GM19468 (cell line): ENCODE data around the gene OR2H2.

Experiments
- ATAC-seq: cut with Tn5 transposase; IDR thresholded peaks from one replicate; pipeline ENCODE4 v1.9.1; 2021; ENCODE audit warnings: mild to moderate bottlenecking, moderate library complexity, moderate number of reproducible peaks; ENCODE audit not compliant: unreplicated experiment; ENCODE audit errors: extremely low read depth

Gene OR2H2

DNA sequence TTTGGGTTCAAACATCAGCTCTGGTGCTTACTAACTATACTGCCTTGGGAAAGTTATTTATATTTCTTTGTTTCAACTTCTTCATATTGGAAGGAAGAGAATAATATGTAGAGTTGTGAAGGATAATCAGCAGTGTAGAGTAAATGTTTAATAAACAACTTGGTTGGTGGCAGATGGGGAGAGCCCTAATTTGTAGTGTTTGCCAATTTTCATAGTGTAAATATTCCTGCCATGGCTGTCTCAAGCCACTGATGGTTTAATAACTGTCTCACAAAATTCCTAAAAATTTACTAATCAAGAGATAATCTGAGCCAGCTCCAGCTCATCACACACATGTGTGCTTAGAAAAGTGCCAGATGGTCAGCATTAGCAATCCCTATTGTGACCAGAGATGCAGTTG lies at the start of gene OR2H2:
TSS of gene OR2H2 (plus strand) at position 301 of the 400 bp plus-strand sequence. CDS start 2,824 bp downstream, outside the sequence.
- ATAC-seq: no peak

DNA sequence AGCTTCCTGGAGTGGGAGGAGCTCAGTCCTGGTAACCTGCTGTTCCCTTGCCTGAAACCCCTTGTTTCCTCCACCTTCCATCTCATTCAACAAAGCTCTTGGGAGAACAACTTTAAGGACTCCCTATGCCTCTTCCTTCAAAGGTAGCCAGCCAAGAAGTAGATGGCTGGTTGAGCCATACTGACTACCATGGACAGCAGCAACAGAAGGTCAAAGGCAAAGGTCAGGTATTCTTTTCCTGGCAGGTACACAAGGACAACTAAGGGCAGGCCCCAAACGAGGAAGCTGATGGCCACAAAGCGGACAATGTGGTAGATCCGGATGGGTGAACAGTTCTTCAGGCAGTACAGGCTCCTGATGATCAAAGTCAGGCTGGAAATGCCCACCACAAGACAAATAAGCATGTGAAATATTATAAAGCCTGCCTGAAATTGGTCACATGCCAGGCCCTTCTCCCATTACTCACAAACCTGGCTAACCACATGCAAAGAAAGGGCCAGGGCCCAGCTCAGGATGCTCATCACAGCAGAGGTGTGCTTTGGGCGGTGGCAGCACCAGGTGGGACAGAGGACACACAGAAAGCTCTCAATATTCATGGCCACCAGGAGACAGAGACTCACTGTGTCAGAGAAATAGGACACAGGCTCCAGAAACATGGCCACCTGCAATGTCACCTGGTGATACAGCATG lies 47.1 kb upstream of the OR2H2 start:
- ATAC-seq: no peak

DNA sequence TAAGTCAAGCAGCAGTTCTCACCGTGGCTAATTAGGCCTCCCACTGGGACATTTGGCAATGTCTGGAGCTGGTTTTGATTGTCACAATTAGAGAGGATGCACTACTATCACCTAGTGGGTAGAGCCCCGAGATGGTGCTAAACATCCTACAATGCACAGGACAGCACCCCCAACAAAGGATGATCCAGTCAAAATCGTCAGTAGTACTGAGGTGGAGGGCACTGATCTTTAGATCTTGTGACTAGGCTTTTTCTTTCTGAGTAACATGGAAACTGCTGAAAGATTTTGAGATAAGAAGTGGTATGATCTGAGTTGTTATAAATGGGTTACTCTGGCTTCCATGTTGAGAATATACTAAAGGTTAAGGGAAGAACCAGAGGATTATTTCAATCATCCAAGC lies 37.3 kb upstream of the OR2H2 start:
- no peak for ATAC-seq

DNA sequence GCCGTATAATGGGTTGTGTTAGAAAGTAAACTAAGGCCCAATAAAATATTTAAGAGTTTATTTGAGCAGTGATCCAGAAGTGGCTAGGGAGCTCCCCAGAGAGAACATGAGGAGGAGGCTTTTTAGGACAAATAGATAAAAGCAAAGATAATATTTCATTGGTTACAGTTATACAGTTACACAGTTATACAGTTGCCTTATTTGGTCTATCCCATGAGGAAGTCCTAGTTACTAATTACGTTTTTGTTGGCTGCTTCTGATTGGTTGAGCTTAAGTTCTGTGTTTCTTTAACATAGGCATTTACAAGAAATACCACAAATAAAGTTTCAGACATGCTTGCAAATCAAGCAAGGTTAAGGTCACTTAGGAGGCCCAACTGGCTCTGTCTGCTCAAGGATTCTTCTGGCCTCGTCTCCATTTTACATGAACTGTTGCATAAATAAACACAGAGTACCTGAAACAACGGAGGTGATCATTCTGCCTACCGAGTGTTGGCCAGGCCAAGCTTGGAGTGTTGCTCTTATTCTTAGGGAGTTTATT lies 32.3 kb upstream of the OR2H2 start:
- ATAC-seq: peak; percentile 60

DNA sequence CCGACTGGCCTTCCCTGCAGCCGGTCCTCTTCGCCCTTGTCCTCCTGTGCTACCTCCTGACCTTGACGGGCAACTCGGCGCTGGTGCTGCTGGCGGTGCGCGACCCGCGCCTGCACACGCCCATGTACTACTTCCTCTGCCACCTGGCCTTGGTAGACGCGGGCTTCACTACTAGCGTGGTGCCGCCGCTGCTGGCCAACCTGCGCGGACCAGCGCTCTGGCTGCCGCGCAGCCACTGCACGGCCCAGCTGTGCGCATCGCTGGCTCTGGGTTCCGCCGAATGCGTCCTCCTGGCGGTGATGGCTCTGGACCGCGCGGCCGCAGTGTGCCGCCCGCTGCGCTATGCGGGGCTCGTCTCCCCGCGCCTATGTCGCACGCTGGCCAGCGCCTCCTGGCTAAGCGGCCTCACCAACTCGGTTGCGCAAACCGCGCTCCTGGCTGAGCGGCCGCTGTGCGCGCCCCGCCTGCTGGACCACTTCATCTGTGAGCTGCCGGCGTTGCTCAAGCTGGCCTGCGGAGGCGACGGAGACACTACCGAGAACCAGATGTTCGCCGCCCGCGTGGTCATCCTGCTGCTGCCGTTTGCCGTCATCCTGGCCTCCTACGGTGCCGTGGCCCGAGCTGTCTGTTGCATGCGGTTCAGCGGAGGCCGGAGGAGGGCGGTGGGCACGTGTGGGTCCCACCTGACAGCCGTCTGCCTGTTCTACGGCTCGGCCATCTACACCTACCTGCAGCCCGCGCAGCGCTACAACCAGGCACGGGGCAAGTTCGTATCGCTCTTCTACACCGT lies 31.5 kb upstream of the OR2H2 start:
- no peak for ATAC-seq

DNA sequence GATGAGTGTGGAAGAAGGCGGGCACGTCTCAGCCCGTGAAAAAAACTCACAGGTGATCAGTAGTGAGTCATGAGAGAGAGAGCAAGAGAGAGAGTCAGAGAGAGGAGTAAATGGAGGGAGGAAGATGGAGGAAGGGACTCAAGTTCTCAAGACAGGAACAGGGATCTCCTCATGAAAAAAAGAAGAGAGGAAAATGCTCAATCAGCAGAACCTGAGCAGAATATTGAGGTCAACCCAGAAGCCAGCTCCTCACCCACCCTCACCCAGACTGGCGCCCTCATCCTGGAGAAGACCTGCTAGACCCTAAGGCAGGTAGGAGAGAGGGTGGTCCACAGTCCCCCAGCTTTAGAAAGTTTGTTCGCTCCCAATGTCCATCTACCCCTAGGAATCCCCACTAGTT lies 30.2 kb upstream of the OR2H2 start:
- ATAC-seq: no peak

DNA sequence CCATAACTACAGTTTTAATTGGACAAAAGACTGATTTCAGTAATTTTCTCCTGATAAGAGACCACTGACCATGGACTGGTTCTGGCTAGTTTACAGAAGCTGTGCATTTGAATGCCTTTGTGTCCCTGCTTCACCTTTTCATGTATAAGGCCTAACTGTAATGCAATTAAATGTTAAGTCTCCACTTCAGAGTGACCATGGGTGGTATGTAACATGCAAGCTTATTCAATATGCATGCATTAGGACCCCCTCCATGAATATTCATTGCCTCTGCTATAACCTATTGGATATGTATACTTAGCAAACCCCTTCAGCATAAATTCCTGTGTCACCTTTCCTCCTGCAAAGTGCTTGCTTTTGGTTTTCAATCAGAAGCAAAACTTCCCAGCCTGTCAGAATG lies 27.6 kb upstream of the OR2H2 start:
- ATAC-seq: no peak

DNA sequence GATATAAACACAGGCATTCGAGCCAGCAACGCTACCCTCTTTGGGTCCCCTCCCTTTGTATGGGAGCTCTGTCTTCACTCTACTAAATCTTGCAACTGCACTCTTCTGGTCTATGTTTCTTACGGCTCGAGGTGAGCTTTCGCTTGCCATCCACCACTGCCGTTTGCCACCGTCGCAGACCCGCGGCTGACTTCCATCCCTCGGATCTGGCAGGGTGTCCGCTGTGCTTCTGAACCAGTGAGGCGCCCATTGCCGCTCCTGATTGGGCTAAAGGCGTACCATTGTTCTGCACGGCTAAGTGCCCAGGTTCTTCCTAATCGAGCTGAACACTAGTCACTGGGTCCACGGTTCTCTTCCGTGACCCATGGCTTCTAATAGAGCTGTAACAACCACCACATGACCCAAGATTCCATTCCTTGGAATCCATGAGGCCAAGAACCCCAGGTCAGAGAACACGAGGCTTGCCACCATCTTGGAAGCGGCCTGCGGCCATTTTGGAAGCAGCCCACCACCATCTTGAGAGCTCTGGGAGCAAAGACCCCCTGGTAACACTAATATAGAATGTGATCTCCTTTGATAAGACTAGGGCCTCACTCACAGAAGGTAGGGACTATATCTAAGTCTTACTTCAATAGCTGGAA lies 26.4 kb upstream of the OR2H2 start:
- ATAC-seq: no peak

DNA sequence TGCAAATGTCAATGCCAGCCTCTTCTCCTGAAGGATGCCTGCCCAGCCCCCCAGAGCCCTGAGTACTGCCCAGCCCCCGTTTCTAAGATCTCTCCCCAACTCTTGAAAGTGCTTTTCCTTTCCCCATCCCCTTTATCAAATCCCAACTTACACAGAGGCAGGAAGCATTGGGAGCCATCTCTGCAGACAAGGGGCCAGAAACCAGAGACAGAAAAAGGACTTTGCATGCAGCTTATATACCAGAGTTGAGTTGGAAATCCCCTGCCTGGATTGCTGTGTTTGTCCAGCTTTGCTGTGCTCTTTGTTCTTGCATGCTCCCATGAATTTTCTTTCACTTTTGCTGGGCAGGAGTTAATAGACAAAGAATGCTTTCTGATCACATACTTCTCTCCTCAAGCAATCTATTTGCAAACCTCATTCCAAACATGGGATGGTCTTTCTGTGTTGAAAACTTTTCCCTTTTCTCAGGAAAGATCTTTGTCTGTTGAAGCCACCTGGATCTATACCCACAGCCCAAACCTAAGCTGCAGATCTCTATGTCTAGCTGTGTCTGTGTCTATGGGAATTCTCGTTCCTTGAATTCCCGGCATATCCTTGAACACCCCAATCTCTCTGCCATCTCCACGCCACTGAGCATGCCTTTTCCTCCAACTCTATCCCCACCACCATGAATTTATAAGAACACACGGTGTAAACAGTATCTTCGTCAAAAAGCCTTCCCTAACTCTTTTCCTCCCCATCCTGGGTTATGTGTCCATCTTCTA lies 25.2 kb upstream of the OR2H2 start, which contains the start of gene UBD:
TSS of gene UBD (minus strand) at position 209 of the 764 bp plus-strand sequence. CDS start at position 178, 31 bp downstream.
- ATAC-seq: no peak

DNA sequence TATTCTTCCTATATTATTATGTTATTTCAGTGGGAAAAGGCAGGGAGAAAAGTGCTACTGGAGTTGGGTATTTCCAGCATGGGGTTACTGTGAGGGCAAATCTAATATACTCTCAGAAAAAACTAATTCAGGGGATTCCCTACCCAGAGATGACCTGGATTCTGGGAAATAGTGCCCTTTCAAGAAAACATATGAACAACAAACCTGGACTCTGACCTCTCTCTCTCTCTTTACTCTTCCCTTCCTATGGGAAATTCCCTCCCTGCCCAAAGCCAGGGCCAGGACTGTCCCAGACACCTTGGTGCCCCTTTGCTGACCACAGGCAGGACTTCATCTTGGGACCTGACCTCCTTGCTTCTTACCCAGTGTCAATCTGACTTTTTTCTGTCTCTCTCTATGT lies 23.8 kb upstream of the OR2H2 start:
- no peak for ATAC-seq

DNA sequence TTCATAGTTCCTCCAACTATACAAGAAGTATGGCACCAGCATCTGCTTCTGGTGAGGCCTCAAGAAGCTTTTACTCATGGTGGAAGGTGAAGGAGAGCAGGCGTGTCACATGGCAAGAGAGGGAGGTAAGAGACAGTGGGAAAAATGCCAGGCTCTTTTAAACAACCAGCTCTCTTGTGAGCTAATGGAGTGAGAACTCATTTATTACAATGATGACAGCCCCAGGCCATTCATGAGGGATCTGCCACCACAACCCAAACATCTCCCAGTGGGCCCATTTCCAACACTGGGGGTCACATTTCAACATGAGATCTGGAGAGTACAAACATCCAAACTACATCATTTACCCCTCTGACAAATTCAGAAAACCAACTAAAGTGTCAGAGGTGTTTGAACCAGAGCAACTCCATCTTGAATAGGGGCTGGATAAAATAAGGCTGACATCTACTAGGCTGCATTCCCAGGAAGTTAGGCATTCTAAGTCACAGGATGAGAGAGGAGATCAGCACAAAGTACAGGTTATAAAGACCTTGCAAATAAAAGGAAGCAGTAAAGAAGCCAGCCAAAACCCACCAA lies 23.2 kb upstream of the OR2H2 start:
- no peak for ATAC-seq

DNA sequence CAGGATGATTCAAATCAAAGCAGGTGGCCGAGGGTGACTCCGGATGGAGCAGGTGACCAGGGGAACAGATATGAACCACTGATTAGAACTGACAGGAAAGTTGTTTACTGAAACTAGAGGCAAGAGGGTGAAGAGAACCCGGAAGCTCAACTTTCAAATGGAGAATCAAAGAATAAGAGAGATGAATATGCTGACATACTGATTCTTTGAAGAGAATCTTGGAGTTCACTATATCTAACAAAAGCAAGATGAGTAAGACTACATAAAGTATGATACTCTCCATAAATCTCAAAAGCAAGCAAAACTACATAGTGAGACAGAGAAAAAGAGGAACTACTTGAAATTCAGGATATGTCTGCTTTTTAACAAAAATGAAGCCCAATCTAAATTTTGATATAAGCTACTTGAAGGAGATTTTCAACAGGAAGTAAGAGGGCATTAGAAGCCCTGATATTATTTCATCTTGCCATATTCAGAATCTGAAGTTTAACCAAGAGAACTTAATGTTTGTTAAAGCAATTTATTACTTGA lies 21.4 kb upstream of the OR2H2 start:
- ATAC-seq: no peak

DNA sequence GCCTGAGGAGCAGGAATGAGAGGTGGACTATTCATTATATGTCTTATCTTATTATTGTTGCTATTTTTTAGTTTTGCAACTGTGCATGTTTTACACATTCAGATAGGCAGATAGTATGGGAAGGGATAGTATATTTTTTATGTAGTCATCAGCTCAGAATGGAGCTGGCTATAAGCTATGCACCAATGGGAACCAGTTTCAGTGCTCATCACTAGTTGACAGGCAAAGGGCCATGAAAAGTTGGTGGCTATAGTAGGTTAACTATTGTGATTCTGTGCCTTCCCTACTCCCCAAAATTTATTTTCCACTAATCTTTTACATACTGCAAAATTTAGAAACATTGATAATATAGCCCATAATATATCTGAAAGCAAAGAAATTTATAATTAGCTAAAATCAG lies 20.0 kb upstream of the OR2H2 start:
- no peak for ATAC-seq

DNA sequence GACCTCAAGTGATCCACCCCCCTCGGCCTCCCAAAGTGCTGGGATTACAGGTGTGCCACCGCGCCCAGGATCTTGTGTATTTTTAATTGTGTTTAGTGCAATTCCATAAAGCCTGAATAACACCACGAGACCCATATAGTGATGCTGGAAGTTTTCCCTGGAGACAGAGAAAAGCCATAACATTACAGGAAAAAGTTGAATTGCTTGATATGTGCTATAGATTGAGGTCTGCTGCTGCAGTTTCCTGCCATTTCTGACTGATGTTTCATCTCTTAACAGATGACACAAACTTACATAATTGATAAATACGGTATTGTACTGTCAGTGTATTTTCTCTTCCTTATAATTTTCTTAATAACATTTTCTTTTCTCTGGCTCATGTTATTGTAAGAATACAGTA lies 18.1 kb upstream of the OR2H2 start:
- no peak for ATAC-seq

DNA sequence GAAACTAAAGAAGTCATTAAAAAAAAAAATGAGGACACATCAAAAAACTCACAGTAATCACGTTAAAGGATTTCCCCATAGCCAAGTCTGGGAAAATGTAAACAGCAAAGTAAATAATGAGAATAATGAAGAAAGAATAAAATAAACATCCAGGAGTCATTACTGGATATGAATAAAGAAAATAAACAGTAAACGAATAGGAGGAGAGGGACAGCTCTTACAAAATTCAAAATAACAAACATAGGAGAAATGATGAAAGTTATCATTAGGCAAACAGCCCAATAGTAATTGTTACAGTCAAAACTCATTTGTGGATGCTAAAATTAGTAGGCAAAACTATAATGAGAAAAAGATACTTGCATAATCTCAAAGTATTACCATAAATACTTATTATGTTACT lies 17.4 kb upstream of the OR2H2 start:
- ATAC-seq: no peak

DNA sequence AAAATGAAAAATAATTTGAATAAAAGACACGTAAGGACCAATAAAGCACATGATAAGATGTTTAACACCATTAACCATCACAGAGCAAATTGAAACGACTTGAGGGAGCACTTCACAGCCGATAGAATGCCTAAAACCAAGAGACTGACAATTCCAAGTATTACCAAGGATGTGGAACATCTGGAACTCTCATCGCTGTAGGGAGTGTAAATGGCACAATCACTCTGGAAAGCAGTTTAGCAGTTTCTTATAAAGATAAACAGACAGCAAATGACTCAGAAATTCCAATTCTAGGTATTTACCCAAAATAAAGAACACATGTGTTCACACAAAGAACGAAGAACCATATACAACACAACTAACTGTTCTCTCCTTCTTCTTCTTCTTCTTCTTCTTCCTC lies 16.9 kb upstream of the OR2H2 start:
- ATAC-seq: no peak

DNA sequence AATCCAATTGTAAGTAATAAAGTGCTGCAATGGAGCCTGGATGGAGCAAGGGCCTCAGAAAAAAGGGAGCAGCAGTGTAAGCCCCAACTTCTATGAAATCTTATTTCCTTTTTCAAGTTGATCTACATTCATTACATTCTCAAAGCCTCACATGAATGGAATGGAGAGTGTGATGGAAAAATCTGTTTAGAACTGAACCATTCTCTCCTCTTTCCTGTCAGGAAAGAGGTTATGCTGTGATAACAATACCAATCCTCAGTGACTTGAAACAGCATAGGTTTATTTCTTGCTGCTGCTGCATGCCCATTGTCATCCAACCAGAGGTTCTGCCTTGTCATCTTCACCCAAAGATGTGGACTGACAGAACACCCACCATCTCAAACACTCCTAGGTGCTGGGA lies 8.9 kb upstream of the OR2H2 start:
- ATAC-seq: no peak

DNA sequence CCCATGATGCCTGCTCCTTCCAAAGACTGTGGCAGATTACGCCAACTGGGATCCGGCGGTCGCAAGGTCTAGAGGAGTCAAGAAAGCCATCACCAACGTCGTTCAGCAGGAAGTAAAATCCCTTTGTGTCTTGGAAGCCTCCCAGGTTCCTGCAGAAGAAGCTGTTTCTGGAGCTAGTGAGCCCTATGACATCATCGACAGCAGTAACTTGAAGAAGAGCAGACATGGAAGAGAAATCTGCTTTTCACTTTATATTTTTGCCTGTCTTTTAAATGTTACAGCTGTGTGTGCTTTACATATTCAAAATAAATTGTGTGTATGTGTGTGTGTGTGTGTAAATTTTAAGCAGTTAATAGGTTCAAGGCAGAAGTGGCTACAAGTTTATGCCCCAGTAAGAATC lies 7.4 kb upstream of the OR2H2 start:
- ATAC-seq: no peak

DNA sequence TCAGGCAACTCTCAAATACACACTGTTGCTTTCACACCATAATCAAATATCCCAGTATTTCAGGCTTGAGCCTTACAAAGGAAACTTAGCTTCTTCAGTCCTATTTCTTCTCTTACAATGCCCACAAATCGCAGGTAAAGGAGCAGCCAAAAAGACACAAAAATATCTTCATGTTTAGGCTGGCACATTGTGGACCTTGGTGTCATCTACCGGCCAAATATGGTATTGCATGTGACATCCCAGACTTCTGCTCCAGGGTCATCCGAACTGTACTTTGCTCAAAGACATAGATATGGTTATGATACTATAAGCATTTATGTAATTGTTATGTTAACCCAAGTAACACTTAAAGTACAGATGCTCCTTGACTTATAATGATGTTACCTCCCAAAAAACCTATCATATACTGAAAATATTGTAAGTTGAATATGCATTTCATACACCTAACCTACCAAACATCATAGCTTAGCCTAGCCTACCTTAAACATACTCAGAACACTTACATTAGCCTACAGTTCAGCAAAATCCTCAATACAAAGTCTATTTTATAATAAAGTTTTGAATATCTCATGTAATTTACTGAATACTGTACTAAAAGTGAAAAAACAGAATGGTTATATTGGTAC lies 4.6 kb downstream of the OR2H2 start:
- no peak for ATAC-seq
